RWPE1 (cell line): ENCODE measurements around the gene ZNF195.
"Not testable (repeated sequence)": the region's sequence is repeated elsewhere in the genome, so short reads cannot be mapped to it uniquely, and the experiment has no call there.

ENCODE experiments used
- CTCF ChIA-PET: fragments of 350-600 bp; sonication (Branson Sonifier 250); formaldehyde crosslinking; extraction: SDS; loops from one replicate; lab custom pipeline; 2021; lab: Yijun Ruan, JAX
- POLR2A ChIA-PET: fragments of 400-600 bp; formaldehyde crosslinking; extraction: SDS; loops from one replicate; lab custom pipeline; 2020; ENCODE audit warnings: antibody characterized with exemption; ENCODE audit not compliant: low non-redundant PET; lab: Yijun Ruan, JAX
- DNase-seq: peaks from one replicate; pipeline ENCODE4 v3.0.0; 2012; ENCODE audit warnings: low spot score
- H3K27ac ChIP-seq: fragments of 450-650 bp; 2 replicates; pipeline ENCODE4 v1.5.1; 2017

Gene ZNF195

DNA sequence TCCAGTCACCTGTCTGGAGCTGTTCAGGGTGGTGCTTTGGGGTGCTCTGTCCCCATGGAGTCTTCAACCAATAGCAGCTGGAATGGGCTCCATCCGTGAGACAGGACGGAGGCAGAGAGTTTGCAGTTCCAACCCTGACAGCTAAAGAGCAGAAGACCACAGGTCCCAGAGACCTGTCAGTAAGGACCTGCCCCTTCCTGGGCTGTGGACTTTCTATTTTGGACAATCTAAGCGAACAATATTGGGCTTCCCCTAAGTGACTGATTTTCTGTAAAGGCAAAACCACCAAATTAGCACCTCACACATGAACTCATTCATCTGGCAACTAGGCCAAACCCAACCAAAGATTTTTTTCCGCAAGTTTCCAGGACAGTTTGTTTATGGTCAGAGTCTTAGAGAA lies 50.4 kb downstream of the ZNF195 start:
- H3K27ac ChIP-seq, CTCF ChIA-PET, POLR2A ChIA-PET, DNase-seq: not testable (repeated sequence)

DNA sequence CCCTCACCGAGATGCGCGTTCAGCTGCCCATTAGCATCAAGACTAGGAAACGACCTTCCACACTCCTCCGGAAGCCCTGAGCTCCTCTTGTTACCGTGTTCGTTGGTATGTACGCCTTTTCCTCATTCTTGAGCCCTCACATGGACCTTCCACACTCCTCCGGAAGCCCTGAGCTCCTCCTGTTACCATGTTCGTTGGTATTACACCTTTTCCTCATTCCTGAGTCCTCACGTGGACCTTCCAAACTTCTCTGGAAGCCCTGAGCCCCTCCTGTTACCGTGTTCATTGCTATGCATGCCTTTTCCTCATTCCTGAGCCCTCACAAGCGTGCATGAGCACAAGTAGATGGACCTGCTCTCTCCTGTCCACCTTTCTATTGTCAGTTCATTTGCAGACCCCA lies 52.5 kb downstream of the ZNF195 start:
- POLR2A ChIA-PET, DNase-seq, CTCF ChIA-PET, H3K27ac ChIP-seq: not testable (repeated sequence)

DNA sequence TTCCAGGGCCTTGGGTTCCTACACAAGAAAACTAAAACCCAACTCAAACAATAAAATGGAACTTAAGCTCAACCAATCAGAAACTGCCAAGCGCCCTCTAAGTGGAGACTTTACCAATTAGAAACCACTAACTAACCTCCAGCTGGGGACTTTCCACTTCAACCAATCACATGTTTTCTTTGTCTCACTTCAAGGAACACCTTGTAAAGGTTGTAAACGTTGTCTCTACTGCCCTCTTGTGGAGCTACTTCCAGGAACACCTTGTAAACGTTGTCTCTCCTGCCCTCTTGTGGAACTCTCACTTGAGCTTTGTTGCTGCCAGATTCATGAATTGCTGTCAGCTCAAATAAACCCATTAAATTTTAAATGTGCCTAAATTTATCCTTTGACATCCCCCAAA lies 54.2 kb downstream of the ZNF195 start:
- DNase-seq, POLR2A ChIA-PET, CTCF ChIA-PET, H3K27ac ChIP-seq: not testable (repeated sequence)
